Measurements from ENCODE around the gene SECISBP2L. TPM values are rescaled to one million over a fixed set of nuclear protein-coding genes. Genes with fewer than 3 reads are reported as not detected.

The SECISBP2L gene
- total and polyA plus RNA-seq, 2 experiments from 2014 or later = 18.6 to 28.3 TPM

- no peak overlapping the region for H3K4me3 Mint-ChIP-seq
- Histone ChIP-seq H2AFZ (no peak overlapping the region), H3F3A (replicated peaks; ENCODE audit: low read depth) (no peaks in the 10 kb centered on the region), H3K4me1 (ENCODE audit: insufficient read depth) (no peaks in the 10 kb centered on the region), H3K9me2 (ENCODE audit: insufficient read depth) (no peaks in the 10 kb centered on the region), H3K27me3 (ENCODE audit: insufficient read depth) (no peaks in the 10 kb centered on the region), H3K79me2 (replicated peaks; ENCODE audit: insufficient read depth) (no peaks in the 10 kb centered on the region), H3K36me3 (ENCODE audit: insufficient read depth) (no peaks in the 10 kb centered on the region), H3K4me3 (no peak overlapping the region), H4K20me1 (replicated peaks; ENCODE audit: insufficient read depth) (no peaks in the 10 kb centered on the region), H3K27ac (ENCODE audit: low read depth) (no peak overlapping the region), H3K4me2 (no peak overlapping the region)
- H3K27me3 Mint-ChIP-seq (ENCODE audit: insufficient read depth, low read depth, poor library complexity) = no peaks in the 10 kb centered on the region
- no peaks in the 10 kb centered on the region for H3K9me3 Mint-ChIP-seq
- H3K4me1 Mint-ChIP-seq = no peaks in the 10 kb centered on the region
- no peak for DNase-seq (ENCODE audit: low spot score)
- no peak for TF ChIP-seq ETS1 (IDR thresholded peaks at IDR 0.05)
- no peak for TF ChIP-seq STAT1 (IDR thresholded peaks at IDR 0.05; ENCODE audit: unreplicated experiment)
- no peak for TF ChIP-seq CREB1 (CRISPR knock-in tag; IDR thresholded peaks at IDR 0.05; ENCODE audit: low read depth)
- no peak for TF ChIP-seq JUNB (IDR thresholded peaks at IDR 0.05; ENCODE audit: unreplicated experiment)
- no peak overlapping the region for H3K27ac Mint-ChIP-seq
- ATAC-seq = no peak
- no peaks in the 10 kb centered on the region for H3K36me3 Mint-ChIP-seq (ENCODE audit: low read depth)
Measured at GRCh38 chr15:49085696-49086459, 39.6 kb upstream of the SECISBP2L start.

- DNase-seq (ENCODE audit: low spot score) = no peak
- Histone ChIP-seq H3K79me2 (replicated peaks; ENCODE audit: insufficient read depth) (no peaks in the 10 kb centered on the region), H3K27ac (ENCODE audit: low read depth) (no peak overlapping the region), H3K36me3 (ENCODE audit: insufficient read depth) (no peaks in the 10 kb centered on the region), H3K4me2 (no peak overlapping the region), H3K27me3 (ENCODE audit: insufficient read depth) (no peaks in the 10 kb centered on the region), H3K9me2 (ENCODE audit: insufficient read depth) (no peaks in the 10 kb centered on the region), H4K20me1 (replicated peaks; ENCODE audit: insufficient read depth) (no peaks in the 10 kb centered on the region), H3K4me3 (no peak overlapping the region), H3K4me1 (ENCODE audit: insufficient read depth) (no peaks in the 10 kb centered on the region), H2AFZ (no peak overlapping the region), H3F3A (replicated peaks; ENCODE audit: low read depth) (no peaks in the 10 kb centered on the region)
- H3K36me3 Mint-ChIP-seq (ENCODE audit: low read depth) = no peaks in the 10 kb centered on the region
- H3K27me3 Mint-ChIP-seq (ENCODE audit: insufficient read depth, low read depth, poor library complexity) = no peaks in the 10 kb centered on the region
- no peak for ATAC-seq
- no peaks in the 10 kb centered on the region; the same call in 2 of the 3 replicates for H3K9me3 Mint-ChIP-seq
- H3K4me1 Mint-ChIP-seq = no peaks in the 10 kb centered on the region; the same call in 2 of the 3 replicates
- H3K27ac Mint-ChIP-seq = no peak overlapping the region
- no peak overlapping the region for H3K4me3 Mint-ChIP-seq
- no peak for TF ChIP-seq ETS1 (IDR thresholded peaks at IDR 0.05)
- no peak for TF ChIP-seq EZH2phosphoT487 (IDR thresholded peaks at IDR 0.05; ENCODE audit: unreplicated experiment)
- TF ChIP-seq STAT1 (IDR thresholded peaks at IDR 0.05; ENCODE audit: unreplicated experiment) = no peak
- no peak for TF ChIP-seq CTCF (conservative IDR thresholded peaks at IDR 0.05; ENCODE audit: low read depth in 2 of 2)
Measured at GRCh38 chr15:49084285-49084570, 38.0 kb upstream of the SECISBP2L start.
